ENCODE data around the gene GRAMD2A. TPM values are rescaled to one million over a fixed set of nuclear protein-coding genes. Genes with fewer than 3 reads are reported as not detected.

GRAMD2A gene
- total RNA-seq, result 10 to 100 TPM; 26.7 to 52.4 (median 32.9) TPM

GRCh38 chr15:72197460-72198355, at the start of gene GRAMD2A:
GRAMD2A (minus strand) TSS chr15:72197787.
- 33 to 70% methylated on average over 16 to 35 of the region's 83 CpGs for WGBS, 2 donors
- Histone ChIP-seq H3K27ac (peak within 1 kb of the TSS; percentile 78 to 84 (median 82)), H3K4me3 (peak within 1 kb of the TSS in 3 of 4 donors; percentile 59), H3K27me3 (no peaks in the 10 kb centered on the region), H3K9me3 (no peaks in the 10 kb centered on the region), H3K36me3 (peaks cover 29 to 45% (median 44%) of the 10 kb centered on the region in 4 donors), H3K4me1 (peaks cover 8 to 54% (median 29%) of the 10 kb centered on the region in 4 donors)
- TF ChIP-seq, protein P1, sequence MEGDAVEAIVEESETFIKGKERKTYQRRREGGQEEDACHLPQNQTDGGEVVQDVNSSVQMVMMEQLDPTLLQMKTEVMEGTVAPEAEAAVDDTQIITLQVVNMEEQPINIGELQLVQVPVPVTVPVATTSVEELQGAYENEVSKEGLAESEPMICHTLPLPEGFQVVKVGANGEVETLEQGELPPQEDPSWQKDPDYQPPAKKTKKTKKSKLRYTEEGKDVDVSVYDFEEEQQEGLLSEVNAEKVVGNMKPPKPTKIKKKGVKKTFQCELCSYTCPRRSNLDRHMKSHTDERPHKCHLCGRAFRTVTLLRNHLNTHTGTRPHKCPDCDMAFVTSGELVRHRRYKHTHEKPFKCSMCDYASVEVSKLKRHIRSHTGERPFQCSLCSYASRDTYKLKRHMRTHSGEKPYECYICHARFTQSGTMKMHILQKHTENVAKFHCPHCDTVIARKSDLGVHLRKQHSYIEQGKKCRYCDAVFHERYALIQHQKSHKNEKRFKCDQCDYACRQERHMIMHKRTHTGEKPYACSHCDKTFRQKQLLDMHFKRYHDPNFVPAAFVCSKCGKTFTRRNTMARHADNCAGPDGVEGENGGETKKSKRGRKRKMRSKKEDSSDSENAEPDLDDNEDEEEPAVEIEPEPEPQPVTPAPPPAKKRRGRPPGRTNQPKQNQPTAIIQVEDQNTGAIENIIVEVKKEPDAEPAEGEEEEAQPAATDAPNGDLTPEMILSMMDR (IDR thresholded peaks at IDR 0.05), result peak in 2 of 6 experiments; percentile 19 to 41
- TF ChIP-seq EP300 (IDR thresholded peaks at IDR 0.05) (no peak), POLR2AphosphoS5 (IDR thresholded peaks at IDR 0.05) (peak in 1 of 2 donors; percentile 31), POLR2A (IDR thresholded peaks at IDR 0.05) (peak in 2 of 4 donors; percentile 30 to 66)
- ATAC-seq (ENCODE audit: low FRiP score in 2 of 2) (peak; percentile 69 to 79), DNase-seq (peak; percentile 64 to 93)

GRCh38 chr15:72242775-72243370, 45.3 kb upstream of the GRAMD2A start:
- no peak overlapping the region for H3K4me3 ChIP-seq
- DNase-seq, result no peak
- no peak overlapping the region for H3K27ac ChIP-seq
- TF ChIP-seq EP300 (IDR thresholded peaks at IDR 0.05) (no peak), POLR2A (IDR thresholded peaks at IDR 0.05) (no peak), POLR2AphosphoS5 (IDR thresholded peaks at IDR 0.05) (no peak)
- TF ChIP-seq, protein P1 (IDR thresholded peaks at IDR 0.05), result no peak
- ATAC-seq (ENCODE audit: low FRiP score in 2 of 2), result no peak
- WGBS, 2 donors, result 53 to 59% methylated on average over 2 of the region's 2 CpGs
- H3K27me3 ChIP-seq, result no peaks in the 10 kb centered on the region
- no peaks in the 10 kb centered on the region for H3K9me3 ChIP-seq
- H3K36me3 ChIP-seq, result peaks cover 3 to 76% (median 32%) of the 10 kb centered on the region in 4 donors
- peaks cover 0 to 2% (median under 1%) of the 10 kb centered on the region in 4 donors for H3K4me1 ChIP-seq

GRCh38 chr15:72239652-72240051, 42.1 kb upstream of the GRAMD2A start:
- Histone ChIP-seq H3K9me3 (no peaks in the 10 kb centered on the region), H3K27ac (no peak overlapping the region), H3K4me1 (peaks cover 0 to 14% (median 8%) of the 10 kb centered on the region in 4 donors), H3K36me3 (peaks cover 3 to 54% (median 25%) of the 10 kb centered on the region in 4 donors), H3K4me3 (no peak overlapping the region), H3K27me3 (no peaks in the 10 kb centered on the region)
- no peak for TF ChIP-seq EP300 (IDR thresholded peaks at IDR 0.05)
- TF ChIP-seq, protein P1 (IDR thresholded peaks at IDR 0.05), result no peak
- no peak for TF ChIP-seq POLR2AphosphoS5 (IDR thresholded peaks at IDR 0.05)
- TF ChIP-seq POLR2A (IDR thresholded peaks at IDR 0.05), result no peak
- DNase-seq, result no peak
- ATAC-seq (ENCODE audit: low FRiP score in 2 of 2), result no peak

DNA sequence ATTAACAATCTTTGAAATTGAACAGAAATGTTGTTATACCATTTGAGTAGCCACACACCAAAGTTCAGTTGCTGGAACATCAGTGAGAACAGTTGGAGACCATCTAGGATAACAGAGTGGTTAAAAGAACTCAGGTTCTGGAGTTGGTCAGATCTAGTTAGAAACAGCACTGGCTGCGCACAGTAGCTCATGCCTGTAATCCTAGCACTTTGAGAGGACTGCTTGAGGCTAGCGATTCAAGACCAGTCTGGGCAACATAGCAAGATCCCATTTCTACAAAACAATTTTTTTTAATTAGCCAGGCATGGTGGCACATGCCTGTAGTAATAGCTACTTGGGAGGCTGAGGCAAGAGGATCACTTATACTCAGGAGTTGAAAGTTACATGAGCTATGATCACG, 41.0 kb upstream of the GRAMD2A start:
- no peaks in the 10 kb centered on the region for H3K9me3 ChIP-seq
- H3K36me3 ChIP-seq, result peaks cover 3 to 44% (median 22%) of the 10 kb centered on the region in 4 donors
- H3K27ac ChIP-seq, result no peak overlapping the region
- 94 to 98% methylated on average over 3 of the region's 3 CpGs for WGBS, 2 donors
- H3K4me3 ChIP-seq, result no peak overlapping the region
- ATAC-seq (ENCODE audit: low FRiP score in 2 of 2), result no peak
- DNase-seq, result no peak
- H3K4me1 ChIP-seq, result peaks cover 0 to 14% (median 8%) of the 10 kb centered on the region in 4 donors
- H3K27me3 ChIP-seq, result no peaks in the 10 kb centered on the region
- TF ChIP-seq, protein P1 (IDR thresholded peaks at IDR 0.05), result no peak
- no peak for TF ChIP-seq EP300 (IDR thresholded peaks at IDR 0.05)
- no peak for TF ChIP-seq POLR2AphosphoS5 (IDR thresholded peaks at IDR 0.05)
- no peak for TF ChIP-seq POLR2A (IDR thresholded peaks at IDR 0.05)

Data from upper lobe of left lung (tissue), 6 donors.